ENCODE results near the gene STAT6.
"Not testable (repeated sequence)": the region's sequence is repeated elsewhere in the genome, so short reads cannot be mapped to it uniquely, and the experiment has no call there.

STAT6 gene

DNA sequence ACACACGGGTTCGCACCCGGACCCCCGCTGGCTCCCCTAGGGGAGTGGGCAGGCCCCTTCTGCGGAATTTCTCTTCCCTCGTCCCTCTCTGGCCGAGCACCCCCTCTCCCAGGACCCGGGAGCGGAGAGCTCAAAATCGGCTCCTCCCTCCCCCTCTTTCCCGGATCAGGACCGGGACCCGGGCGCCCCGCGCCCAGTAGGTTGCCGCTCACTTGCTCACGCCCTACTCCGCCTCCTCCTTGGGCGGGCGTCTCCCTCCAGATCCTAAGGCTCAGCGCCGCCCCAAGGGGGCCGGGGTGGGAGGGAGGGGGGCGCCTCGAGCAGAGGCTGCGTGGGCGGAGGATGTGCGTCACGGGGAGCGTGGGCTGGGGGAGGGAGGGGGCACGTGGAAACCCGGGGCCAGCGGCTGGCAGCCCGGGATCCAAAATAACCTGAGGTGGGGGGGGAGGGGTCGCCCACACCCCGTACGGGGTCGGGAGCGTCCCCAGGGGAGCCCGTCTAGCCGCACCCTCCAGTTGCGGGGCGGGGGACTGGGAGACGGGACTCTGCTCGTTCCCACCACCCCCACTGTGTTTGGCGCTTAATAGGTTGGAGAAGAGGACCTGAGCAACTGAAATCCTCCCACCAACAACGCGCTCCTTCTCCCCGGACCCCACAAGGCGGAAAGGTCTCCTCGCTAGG, 24.0 kb downstream of the STAT6 start:
- DNase-seq: peak; percentile 80 to 85

- peak in 1 of 2 experiments; percentile 70 for DNase-seq
Observed at GRCh38 chr12:57086493-57087009, 24.6 kb downstream of the STAT6 start.

GRCh38 chr12:57085999-57086492, 25.1 kb downstream of the STAT6 start:
- DNase-seq: no peak

GRCh38 chr12:57080855-57081254, 30.3 kb downstream of the STAT6 start:
- DNase-seq: no peak

GRCh38 chr12:57079821-57080220, 31.3 kb downstream of the STAT6 start:
- no peak for DNase-seq

DNA sequence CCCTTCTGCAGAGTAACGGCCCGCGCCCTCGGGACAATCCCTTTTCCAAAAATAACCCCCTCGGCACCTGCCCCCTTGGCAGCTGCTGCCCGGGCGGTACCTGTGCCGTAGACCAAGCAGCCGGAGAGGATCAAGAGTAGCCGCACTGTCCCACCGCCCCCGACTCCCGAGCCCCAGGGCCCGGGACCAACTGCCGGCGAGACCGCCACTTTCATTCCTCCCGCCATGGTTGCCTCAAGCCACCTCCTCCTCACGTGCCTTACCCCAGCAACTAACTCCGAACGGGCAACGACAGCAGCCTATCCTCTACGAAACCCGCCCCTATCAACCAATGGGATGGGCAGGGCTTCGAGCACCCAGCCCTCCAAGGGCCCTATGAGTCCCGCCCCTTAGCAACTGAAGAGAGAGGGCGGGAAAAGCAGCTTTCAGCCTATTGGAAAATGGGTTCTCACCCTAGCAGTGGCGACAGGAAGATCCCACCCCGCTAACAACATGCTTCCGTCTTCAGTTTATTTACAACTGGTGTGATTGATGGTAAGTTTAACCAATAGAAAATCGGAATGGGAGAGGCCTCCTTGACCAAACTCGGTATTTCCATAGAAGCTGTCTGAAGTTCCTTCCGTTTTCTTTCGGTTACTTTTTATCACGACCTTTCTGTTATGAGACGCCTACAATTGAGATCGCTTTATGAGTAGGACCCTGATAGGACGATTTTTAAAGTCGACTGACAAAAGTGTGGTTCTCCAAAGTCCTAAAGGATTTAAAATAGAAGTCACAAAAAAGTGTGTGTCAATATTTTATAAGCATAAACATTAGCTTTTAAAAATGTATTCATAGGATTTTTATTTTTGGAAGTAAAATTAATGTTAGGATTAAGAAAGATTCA, 32.4 kb downstream of the STAT6 start, which contains the start of gene NEMP1:
Gene NEMP1, minus strand, starts transcription at position 273 of the 886 bp plus-strand sequence. Its CDS starts 46 bp downstream, at position 227.
- peak; percentile 99 to 100 for DNase-seq

- DNase-seq: not testable (repeated sequence)
Observed at GRCh38 chr12:57073566-57074450, 37.4 kb downstream of the STAT6 start.

DNA sequence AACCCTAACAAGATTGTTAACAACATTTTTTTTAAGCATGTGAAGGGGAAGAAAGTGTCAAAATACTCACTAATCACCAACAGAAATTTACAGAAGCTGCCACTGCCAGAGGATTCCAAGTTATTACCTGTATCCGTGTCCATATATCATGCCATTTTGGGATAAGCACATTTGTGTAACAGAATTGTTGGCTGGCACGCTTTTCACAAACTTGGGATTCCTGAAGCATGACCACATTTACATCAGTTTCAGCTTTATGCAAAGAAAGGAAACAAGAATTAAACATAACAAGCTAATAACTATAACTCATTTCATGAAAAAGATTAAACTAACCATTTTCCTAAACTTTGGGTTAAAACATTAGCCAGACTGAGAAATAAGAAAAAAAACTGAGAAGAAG, 38.5 kb downstream of the STAT6 start:
- DNase-seq: no peak

DNA sequence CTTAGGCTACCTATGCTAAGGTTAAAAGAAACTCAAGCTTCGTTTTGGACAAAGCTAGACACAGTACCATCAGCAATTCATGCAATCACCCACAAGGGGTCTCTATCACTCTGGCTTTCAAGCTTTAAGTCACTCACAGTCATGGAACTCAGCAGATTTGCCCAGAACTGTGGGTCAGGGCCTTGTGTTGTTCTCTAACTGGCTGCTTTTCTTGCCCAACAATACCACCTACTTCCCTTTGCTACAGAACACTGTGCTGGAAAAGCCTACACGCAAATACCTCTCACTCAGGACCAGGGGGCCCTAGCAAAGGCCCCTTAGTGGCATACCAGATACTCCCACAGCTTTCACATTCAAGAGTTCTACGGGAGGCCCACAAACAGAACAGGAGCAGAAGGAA, 41.6 kb downstream of the STAT6 start:
- DNase-seq: peak; percentile 23 to 68

DNA sequence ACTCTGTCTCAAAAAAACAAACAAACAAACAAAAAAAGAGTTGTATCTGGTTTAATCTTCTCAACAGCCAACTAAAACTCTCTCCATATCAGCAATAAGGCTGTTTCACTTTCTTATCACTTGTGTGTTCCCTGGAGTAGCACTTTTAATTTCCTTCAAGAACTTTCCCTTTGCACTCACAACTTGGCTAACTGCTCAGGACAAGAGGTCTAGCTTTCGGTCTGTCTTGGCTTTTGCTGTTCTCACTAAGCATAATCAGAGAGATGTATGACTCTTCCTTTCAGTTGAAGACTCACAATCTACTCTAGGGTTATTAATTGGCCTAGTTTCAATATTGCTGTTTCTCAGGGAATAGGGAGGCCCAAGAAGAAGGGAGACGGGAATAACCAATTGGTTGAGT, 44.9 kb downstream of the STAT6 start:
- DNase-seq: no peak

GRCh38 chr12:57063991-57064685, 47.0 kb downstream of the STAT6 start:
- no peak for DNase-seq

DNA sequence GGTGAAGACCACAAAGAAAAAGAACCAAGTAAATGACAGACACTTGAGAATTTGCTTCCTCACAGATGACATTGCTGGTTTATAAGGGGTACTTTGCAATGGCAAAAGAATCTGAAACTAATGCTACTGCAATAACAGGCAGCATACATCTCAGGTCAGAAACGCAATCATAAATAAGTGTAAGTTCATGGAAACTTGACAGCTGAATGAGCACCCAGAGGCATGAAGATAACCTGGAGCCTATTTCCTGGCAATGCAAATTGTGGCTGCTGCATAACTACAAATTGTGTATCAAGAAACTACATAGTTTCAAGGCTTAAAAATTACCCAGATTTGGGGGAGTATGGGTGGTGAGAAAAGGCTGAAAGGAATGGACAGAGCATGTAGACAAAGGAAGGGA, 52.7 kb downstream of the STAT6 start:
- DNase-seq: no peak

- DNase-seq: no peak
Observed at GRCh38 chr12:57057067-57057751, 54.0 kb downstream of the STAT6 start.

- no peak for DNase-seq
Observed at GRCh38 chr12:57055824-57056223, 55.3 kb downstream of the STAT6 start.

DNA sequence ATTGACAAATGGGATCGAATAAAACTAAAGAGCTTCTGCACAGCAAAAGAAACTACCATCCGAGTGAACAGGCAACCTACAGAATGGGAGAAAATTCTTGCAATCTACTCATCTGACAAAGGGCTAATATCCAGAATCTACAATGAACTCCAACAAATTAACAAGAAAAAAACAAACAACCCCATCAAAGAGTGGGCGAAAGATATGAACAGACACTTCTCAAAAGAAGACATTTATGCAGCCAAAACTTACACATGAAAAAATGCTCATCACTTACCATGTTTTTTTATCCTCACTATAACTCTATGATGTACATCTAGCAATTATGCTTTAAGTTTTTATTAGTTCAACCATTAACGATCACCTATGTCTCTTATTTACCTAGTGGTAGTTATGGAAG, 57.3 kb downstream of the STAT6 start:
- not testable (repeated sequence) for DNase-seq

GRCh38 chr12:57053146-57053545, 58.0 kb downstream of the STAT6 start:
- not testable (repeated sequence) for DNase-seq

- no peak for DNase-seq
Observed at GRCh38 chr12:57051011-57051410, 60.2 kb downstream of the STAT6 start.

DNA sequence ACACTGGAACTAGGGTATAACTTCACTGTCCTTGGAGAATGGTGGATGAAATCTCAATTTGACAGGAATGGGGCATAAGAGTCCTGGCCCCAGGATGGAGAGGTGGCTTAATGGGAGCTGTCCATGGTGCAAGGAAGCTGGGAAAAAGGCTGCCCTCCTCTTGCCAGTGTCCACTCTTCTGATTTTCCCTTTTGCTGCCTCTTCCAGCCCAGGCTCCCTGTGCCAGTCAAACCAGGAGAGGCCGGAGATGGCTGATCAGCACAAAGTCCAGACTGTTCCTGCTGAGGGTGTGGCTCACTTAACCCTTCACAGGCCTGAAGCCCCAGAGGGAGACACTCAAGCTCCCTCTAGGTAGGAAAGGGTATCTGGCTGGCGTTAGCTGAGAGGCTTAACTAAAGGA, 61.3 kb downstream of the STAT6 start, which contains the start of gene MYO1A:
Gene MYO1A, minus strand, starts transcription at position 240 of the 400 bp plus-strand sequence. CDS start 1,806 bp downstream, outside the sequence.
- DNase-seq: no peak

GRCh38 chr12:57049119-57049446, 62.1 kb downstream of the STAT6 start:
- no peak for DNase-seq

DNA sequence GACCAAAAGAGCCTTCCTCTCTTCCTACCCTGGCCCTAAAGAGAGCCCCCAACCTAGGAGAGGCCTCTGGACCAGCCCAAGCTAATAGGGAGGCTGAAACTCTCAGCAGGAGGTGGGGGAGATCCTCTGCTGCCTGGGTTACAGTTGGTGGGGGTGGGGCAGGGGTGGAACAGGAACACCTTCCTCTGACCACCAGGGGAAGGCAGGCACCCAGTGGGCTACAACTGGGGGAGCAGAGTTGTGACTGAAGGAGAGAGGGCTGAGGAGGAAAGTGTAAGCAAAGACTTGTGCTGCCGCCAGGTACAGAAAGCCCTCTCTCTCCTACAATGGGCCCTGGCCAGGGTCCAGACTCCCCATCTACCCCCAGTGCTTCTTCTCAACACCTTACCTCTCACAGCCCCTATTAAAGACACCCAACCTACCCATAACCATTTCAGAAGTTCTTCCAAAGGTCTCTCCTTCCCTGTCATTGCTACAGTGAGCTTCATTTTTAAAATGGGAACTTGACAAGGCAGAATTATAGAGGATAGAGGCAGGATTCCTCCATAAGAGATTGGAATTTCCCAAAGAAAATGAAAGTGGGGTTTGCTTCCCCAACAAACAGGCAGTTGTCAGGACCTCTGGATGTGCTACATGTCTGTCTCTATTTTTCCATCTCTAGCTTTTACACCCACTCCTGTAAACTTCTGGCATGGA, 62.6 kb downstream of the STAT6 start:
- no peak for DNase-seq

DNA sequence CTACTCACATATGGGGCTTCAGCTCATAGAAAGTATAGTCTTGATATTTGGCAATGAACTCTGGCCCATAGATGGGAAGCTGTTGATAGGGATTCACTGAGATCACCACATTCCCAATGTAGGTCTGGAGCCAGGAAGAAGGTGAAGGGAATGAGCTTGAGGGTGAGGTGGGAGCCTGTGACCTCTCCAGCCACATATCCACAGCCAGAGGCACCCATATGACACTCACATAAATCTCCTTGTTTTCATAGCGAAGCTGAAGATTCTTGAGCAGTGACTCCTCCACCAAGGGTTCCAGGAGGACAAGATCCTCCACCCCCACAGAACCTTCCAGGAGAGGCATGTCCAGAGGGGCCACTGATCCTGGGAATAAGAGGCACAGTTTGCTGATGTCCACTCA, 63.2 kb downstream of the STAT6 start:
- DNase-seq: no peak

All from NCI-H524 (cell line).